HepG2 (cell line): Measurements from ENCODE around the gene POLDIP3. TPM values are rescaled to one million over a fixed set of nuclear protein-coding genes. Genes with fewer than 3 reads are reported as not detected.
"Not testable (repeated sequence)": the region's sequence is repeated elsewhere in the genome, so short reads cannot be mapped to it uniquely, and the experiment has no call there.

Experiments used
- ATAC-seq: fragments of 200-7000 bp; cut with Tn5 transposase; 3 replicates; pipeline ENCODE4 v1.9.1; 2020; ENCODE audit warnings: mild to moderate bottlenecking, moderate library complexity
- BruUV-seq: library from RNA; stranded (reverse); fragments of 400-500 nt; replicated peaks from 2 replicates; lab custom pipeline; 2021; lab: Mats Ljungman, UMichigan
- CTCF ChIA-PET: fragments of 300-600 bp; formaldehyde crosslinking; extraction: SDS; loops from one replicate; lab custom pipeline; 2021; ENCODE audit warnings: low total read pairs, inconsistent platforms, low intra/inter-chr PET ratio; lab: Yijun Ruan, JAX
- POLR2A ChIA-PET: fragments of 350-600 bp; sonication (Branson Sonifier 250); formaldehyde crosslinking; loops from one replicate; lab custom pipeline; 2020; ENCODE audit warnings: antibody characterized with exemption, inconsistent platforms; lab: Yijun Ruan, JAX
- DNase-seq: peaks from one replicate; pipeline ENCODE4 v3.0.0-alpha.2; 2015; ENCODE audit warnings: low spot score
- FAIRE-seq: peaks from 3 replicates; lab custom pipeline; 2011; peaks lifted over from hg19 to GRCh38; lab: Jason Lieb, UNC
- H2AFZ ChIP-seq: one replicate; pipeline ENCODE4 v1.6.1; 2011; ENCODE audit warnings: low read length, inconsistent platforms
- H3K27ac ChIP-seq: fragments of 300-600 bp; 3 replicates; pipeline ENCODE4 v1.8.0; 2011; ENCODE audit warnings: mixed run types, mild to moderate bottlenecking, mixed read lengths, low read length, inconsistent platforms; ENCODE audit not compliant: insufficient read depth; ENCODE audit errors: extremely low read length
- H3K27me3 ChIP-seq, 2 experiments: fragments of 200-600 bp in 1 of 2; 2 replicates in 1 of 2; 3 replicates in 1 of 2; pipeline versions ENCODE4 v1.6.0 to v1.8.0; 2011; ENCODE audit warnings: low read length in 2 of 2, mild to moderate bottlenecking in 2 of 2, moderate library complexity in 2 of 2, inconsistent platforms in 1 of 2; ENCODE audit not compliant: insufficient read depth in 2 of 2, control insufficient read depth in 1 of 2
- H3K36me3 ChIP-seq, 2 experiments: fragments of 200-600 bp in 1 of 2; replicated peaks in 1 of 2; 2 replicates in 1 of 2; 3 replicates in 1 of 2; pipeline versions ENCODE4 v1.5.1 to v1.8.0; 2011; ENCODE audit warnings: low read length in 2 of 2, inconsistent platforms in 1 of 2; ENCODE audit not compliant: insufficient read depth in 2 of 2, control insufficient read depth in 1 of 2
- H3K4me1 ChIP-seq: 2 replicates; pipeline ENCODE4 v1.5.1; 2012; ENCODE audit warnings: low read length, inconsistent platforms; ENCODE audit not compliant: insufficient read depth
- H3K4me2 ChIP-seq: 2 replicates; pipeline ENCODE4 v1.6.0; 2011; ENCODE audit warnings: low read depth, low read length, inconsistent platforms
- H3K4me3 ChIP-seq, 3 experiments: fragments of 200-600 bp in 1 of 3; sonication (generic), shearing (Covaris generic) in 1 of 3; replicated peaks in 1 of 3; 2 replicates each; pipeline ENCODE4 v1.5.1; 2011 to 2016; ENCODE audit warnings: low read length in 3 of 3, inconsistent platforms in 2 of 3, low read depth in 2 of 3, mild to moderate bottlenecking in 2 of 3, control low read depth in 1 of 3, mixed read lengths in 1 of 3; ENCODE audit not compliant: insufficient read depth in 1 of 3
- H3K79me2 ChIP-seq: one replicate; pipeline ENCODE4 v1.6.1; 2011; ENCODE audit warnings: low read length, inconsistent platforms; ENCODE audit not compliant: insufficient read depth
- H3K9ac ChIP-seq: 2 replicates; pipeline ENCODE4 v1.6.0; 2011; ENCODE audit warnings: mild to moderate bottlenecking, low read depth, low read length, inconsistent platforms; ENCODE audit not compliant: insufficient read depth
- H3K9me3 ChIP-seq: 2 replicates; pipeline ENCODE4 v1.5.1; 2012; ENCODE audit warnings: mild to moderate bottlenecking, low read length
- H4K20me1 ChIP-seq: 2 replicates; pipeline ENCODE4 v1.6.0; 2011; ENCODE audit warnings: inconsistent platforms, mild to moderate bottlenecking, low read length, moderate library complexity; ENCODE audit not compliant: insufficient read depth
- ERF ChIP-seq: IDR thresholded peaks from 2 replicates; pipeline ENCODE4 v1.6.1; 2018; ENCODE audit warnings: missing biosample characterization, missing genetic modification reagents
- GABPA ChIP-seq, 2 experiments: IDR thresholded peaks; 2 replicates each; pipeline ENCODE4 v1.6.1; 2011 to 2016; ENCODE audit warnings: low read depth in 2 of 2, low read length in 1 of 2, missing biosample characterization in 1 of 2, missing genetic modification characterization in 1 of 2
- KMT2B ChIP-seq: IDR thresholded peaks from 2 replicates; pipeline ENCODE4 v1.6.1; 2016; ENCODE audit warnings: missing genetic modification reagents, missing compliant biosample characterization
- TCF12 ChIP-seq, 2 experiments: fragments of 450-650 bp in 1 of 2; sonication (generic) in 1 of 2; formaldehyde crosslinking in 1 of 2; IDR thresholded peaks; 2 replicates each; pipeline versions ENCODE4 v1.6.1 to v1.8.0; 2017 to 2022; ENCODE audit warnings: antibody characterized with exemption in 1 of 2, mild to moderate bottlenecking in 1 of 2, missing genetic modification reagents in 1 of 2, moderate library complexity in 1 of 2
- TFDP1 ChIP-seq: IDR thresholded peaks from 2 replicates; pipeline ENCODE4 v1.6.1; 2016; ENCODE audit warnings: missing compliant biosample characterization, missing genetic modification reagents, borderline replicate concordance
- ZBTB3 ChIP-seq: sonication (generic); formaldehyde crosslinking; IDR thresholded peaks from 2 replicates; pipeline ENCODE4 v1.4.0; 2020; ENCODE audit warnings: low read depth, mild to moderate bottlenecking, moderate library complexity, missing genetic modification reagents, borderline replicate concordance
- ZBTB46 ChIP-seq: sonication (generic); formaldehyde crosslinking; IDR thresholded peaks from 2 replicates; pipeline ENCODE4 v1.4.0; 2020; ENCODE audit warnings: mild to moderate bottlenecking, missing genetic modification reagents, borderline replicate concordance
- ZBTB49 ChIP-seq: sonication (generic); formaldehyde crosslinking; IDR thresholded peaks from 2 replicates; pipeline ENCODE4 v1.4.0; 2020; ENCODE audit warnings: missing genetic modification reagents, borderline replicate concordance
- ZNF138 ChIP-seq: sonication (generic); formaldehyde crosslinking; IDR thresholded peaks from 2 replicates; pipeline ENCODE4 v1.5.0; 2020; ENCODE audit warnings: mild to moderate bottlenecking, low read depth, missing genetic modification reagents
- ZNF326 ChIP-seq: sonication (generic); formaldehyde crosslinking; IDR thresholded peaks from 2 replicates; pipeline ENCODE4 v1.4.0; 2020; ENCODE audit warnings: missing genetic modification reagents, borderline replicate concordance
- ZNF335 ChIP-seq: sonication (generic); formaldehyde crosslinking; IDR thresholded peaks from 2 replicates; pipeline ENCODE4 v1.4.0; 2020; ENCODE audit warnings: missing genetic modification reagents
- ZNF567 ChIP-seq: sonication (generic); formaldehyde crosslinking; IDR thresholded peaks from 2 replicates; pipeline ENCODE4 v1.8.1; 2023; ENCODE audit warnings: mild to moderate bottlenecking, missing genetic modification reagents, borderline replicate concordance
- ZNF672 ChIP-seq: sonication (generic); formaldehyde crosslinking; IDR thresholded peaks from 2 replicates; pipeline ENCODE4 v1.8.1; 2022; ENCODE audit warnings: missing genetic modification reagents
- ZNF816 ChIP-seq: sonication (generic); formaldehyde crosslinking; IDR thresholded peaks from 2 replicates; pipeline ENCODE4 v1.8.0; 2022; ENCODE audit warnings: missing genetic modification reagents, mild to moderate bottlenecking, borderline replicate concordance
- ZSCAN31 ChIP-seq: sonication (generic); formaldehyde crosslinking; IDR thresholded peaks from 2 replicates; pipeline ENCODE4 v1.5.0; 2020; ENCODE audit warnings: low read depth, mild to moderate bottlenecking, missing genetic modification reagents
- WGBS: methylation state at CpG from one replicate; pipeline ENCODE4 v1.1.6; 2017; ENCODE audit warnings: low lambda C conversion rate; 5-methylcytosine and 5-hydroxymethylcytosine counted together
- in situ Hi-C: cut with HindIII; loops from 2 replicates; pipeline ENCODE4 v1.10.0; 2017; ENCODE audit warnings: low pct_unique_long_range_greater_than_20kb; ENCODE audit not compliant: extremely low pct_ligation_motif_present
- intact Hi-C: fragments of 100-400 bp; cut with micrococcal nuclease; formaldehyde crosslinking; loops from one replicate; pipeline ENCODE4 v1.10.0; 2022; ENCODE audit not compliant: unreplicated experiment
- polyA plus RNA-seq, 8 experiments: library from polyadenylated mRNA; depleted of rRNA in 3 of 8; stranded (reverse) in 7 of 8; unstranded in 1 of 8; fragments of >200 nt; fragmentation: Illumina TruSeq in 4 of 8; extraction: Trizol in 4 of 8; gene quantifications; 2 replicates each; pipeline versions ENCODE4 v1.2.1 to v1.2.3, GENCODE V29; 2011 to 2016; ENCODE audit warnings: low read depth in 4 of 8, missing spikeins in 1 of 8, mixed read lengths in 1 of 8; ENCODE audit not compliant: insufficient read depth in 1 of 8
- total RNA-seq, 5 experiments: library from RNA; depleted of rRNA; stranded (reverse); fragments of >200 nt; fragmentation: Illumina TruSeq; extraction: Trizol; gene quantifications; 2 replicates each; pipeline ENCODE4 v1.2.3, GENCODE V29; 2016; ENCODE audit warnings: low read depth in 1 of 5

POLDIP3 gene
- total and polyA plus RNA-seq, 2 of the 13 experiments (the other 11 are each of a cell fraction or from before 2014, with no cell fraction given), result 45.8 to 47.4 TPM

- TF ChIP-seq ZBTB46 (no peak), GABPA (IDR thresholded peaks at IDR 0.05; ENCODE audit: low read depth, low read length) (no peak), GABPA (CRISPR knock-in tag; IDR thresholded peaks at IDR 0.05; ENCODE audit: low read depth) (no peak), ZBTB49 (0 out of 2 replicates have a peak, but pooled peaks have one; percentile 61), ZNF138 (no peak), ZNF567 (CRISPR knock-in tag) (no peak), ZBTB3 (CRISPR knock-in tag) (no peak), ZNF816 (CRISPR knock-in tag) (no peak), ZNF326 (CRISPR knock-in tag) (peak; percentile 37; the same call in 1 of the 2 replicates), TFDP1 (0 out of 2 replicates have a peak, but pooled peaks have one; percentile 59), TCF12 (IDR thresholded peaks at IDR 0.05) (no peak), TCF12 (CRISPR knock-in tag; IDR thresholded peaks at IDR 0.05) (no peak), ZNF335 (no peak), ERF (CRISPR knock-in tag) (0 out of 2 replicates have a peak, but pooled peaks have one; percentile 55), ZNF672 (no peak), KMT2B (CRISPR knock-in tag) (0 out of 2 replicates have a peak, but pooled peaks have one; percentile 31), ZSCAN31 (CRISPR knock-in tag) (0 out of 2 replicates have a peak, but pooled peaks have one; percentile 64)
These were observed 61.0 kb downstream of the POLDIP3 start, which contains the start of gene SERHL2 (continued) for GRCh38 chr22:42553475-42554361.

- H3K9ac ChIP-seq, POLR2A ChIA-PET: not testable (repeated sequence)
These were observed 62.4 kb downstream of the POLDIP3 start for GRCh38 chr22:42552294-42552647.

More at GRCh38 chr22:42552294-42552647, 62.4 kb downstream of the POLDIP3 start:
- H3K27me3 ChIP-seq, H3K36me3 ChIP-seq, ATAC-seq, DNase-seq, BruUV-seq, H3K4me2 ChIP-seq, H2AFZ ChIP-seq, H3K4me3 ChIP-seq, H4K20me1 ChIP-seq, H3K79me2 ChIP-seq, H3K27ac ChIP-seq, FAIRE-seq, CTCF ChIA-PET, in situ Hi-C loops: not testable (repeated sequence)
- Histone ChIP-seq H3K9me3 (peaks cover 15% of the 10 kb centered on the region), H3K4me1 (peaks cover 39% of the 10 kb centered on the region)
- WGBS, result 95% methylated on average over 6 of the region's 6 CpGs
- intact Hi-C loops, result loop anchor here (2.0 to 5.0 kb wide), 2 partner anchors 19 to 60 kb away; partner anchors contain the start of gene POLDIP3
